MM.1S (cell line): ENCODE results near the gene NFYC.
A peak's percentile ranks its signal among the peaks of the same experiment; 100 is the strongest.

Source experiments
- DNase-seq: peaks from one replicate; pipeline ENCODE4 v3.0.0-alpha.2; 2015
- H2AFZ ChIP-seq: fragments of 300-600 bp; sonication (generic); 2 replicates; pipeline ENCODE4 v1.6.0; 2016; ENCODE audit warnings: antibody characterized with exemption, low read length
- H3F3A ChIP-seq: fragments of 300-600 bp; sonication (generic); 2 replicates; pipeline ENCODE4 v1.6.1; 2016; ENCODE audit warnings: mild to moderate bottlenecking, antibody characterized with exemption, low read length, moderate library complexity, mixed read lengths; ENCODE audit not compliant: insufficient read depth
- H3K27ac ChIP-seq: fragments of 300-600 bp; sonication (generic); 2 replicates; pipeline ENCODE4 v1.5.1; 2016; ENCODE audit warnings: mild to moderate bottlenecking, low read length
- H3K27me3 ChIP-seq: fragments of 300-600 bp; sonication (generic); replicated peaks from 2 replicates; pipeline ENCODE4 v1.6.0; 2016; ENCODE audit warnings: low read length; ENCODE audit not compliant: insufficient read depth
- H3K36me3 ChIP-seq: fragments of 300-600 bp; sonication (generic); replicated peaks from 2 replicates; pipeline ENCODE4 v1.6.1; 2016; ENCODE audit warnings: mild to moderate bottlenecking, low read length, mixed read lengths; ENCODE audit not compliant: insufficient read depth
- H3K4me1 ChIP-seq: fragments of 300-600 bp; sonication (generic); 2 replicates; pipeline ENCODE4 v1.6.1; 2016; ENCODE audit warnings: low read length, mixed read lengths
- H3K4me2 ChIP-seq: fragments of 300-600 bp; sonication (generic); 2 replicates; pipeline ENCODE4 v1.6.0; 2016; ENCODE audit warnings: low read depth, low read length
- H3K4me3 ChIP-seq: fragments of 300-600 bp; sonication (generic); 2 replicates; pipeline ENCODE4 v1.5.1; 2016; ENCODE audit warnings: low read length, mixed read lengths
- H3K79me2 ChIP-seq: fragments of 300-600 bp; sonication (generic); 2 replicates; pipeline ENCODE4 v1.6.1; 2016; ENCODE audit warnings: mixed run types, low read length, mixed read lengths
- H3K9ac ChIP-seq: fragments of 300-600 bp; sonication (generic); 2 replicates; pipeline ENCODE4 v1.6.1; 2016; ENCODE audit warnings: low read length, mixed read lengths
- H3K9me2 ChIP-seq: fragments of 300-600 bp; sonication (generic); replicated peaks from 2 replicates; pipeline ENCODE4 v1.6.1; 2016; ENCODE audit warnings: mild to moderate bottlenecking, low read length, mixed read lengths; ENCODE audit not compliant: insufficient read depth
- H3K9me3 ChIP-seq: fragments of 300-600 bp; sonication (generic); replicated peaks from 2 replicates; pipeline ENCODE4 v1.6.1; 2016; ENCODE audit warnings: mild to moderate bottlenecking, low read length, mixed read lengths; ENCODE audit not compliant: insufficient read depth
- H4K20me1 ChIP-seq: fragments of 300-600 bp; sonication (generic); 2 replicates; pipeline ENCODE4 v1.6.1; 2016; ENCODE audit warnings: mild to moderate bottlenecking, low read length, moderate library complexity, mixed read lengths; ENCODE audit not compliant: insufficient read depth
- CTCF ChIP-seq: fragments of 300-600 bp; sonication (generic); IDR thresholded peaks from 2 replicates; pipeline ENCODE4 v1.5.1; 2016; ENCODE audit warnings: antibody characterized with exemption, low read length, mixed read lengths
- EZH2 ChIP-seq: fragments of 300-600 bp; sonication (generic); optimal IDR thresholded peaks from 2 replicates; pipeline ENCODE3; 2017; ENCODE audit warnings: low read depth, mild to moderate bottlenecking, antibody characterized with exemption, low read length, mixed read lengths
- EZH2phosphoT487 ChIP-seq: fragments of 300-600 bp; sonication (generic); IDR thresholded peaks from 2 replicates; pipeline ENCODE4 v1.6.1; 2018; ENCODE audit warnings: antibody characterized with exemption, low read length

The NFYC gene

GRCh38 chr1:40798366-40799281, 107.1 kb downstream of the NFYC start:
- Histone ChIP-seq H3F3A (peaks cover 17% of the 10 kb centered on the region; the same call in 1 of the 2 replicates), H4K20me1 (no peaks in the 10 kb centered on the region), H3K4me2 (no peak overlapping the region), H3K27me3 (no peaks in the 10 kb centered on the region), H2AFZ (no peak overlapping the region), H3K4me3 (no peak overlapping the region), H3K36me3 (no peaks in the 10 kb centered on the region), H3K9ac (no peak overlapping the region), H3K9me2 (no peaks in the 10 kb centered on the region), H3K27ac (no peak overlapping the region), H3K4me1 (peaks cover 11% of the 10 kb centered on the region), H3K79me2 (no peaks in the 10 kb centered on the region), H3K9me3 (no peaks in the 10 kb centered on the region)
- no peak for TF ChIP-seq EZH2
- no peak for TF ChIP-seq CTCF
- no peak for TF ChIP-seq EZH2phosphoT487
- DNase-seq: no peak

- Histone ChIP-seq H3F3A (peaks cover 17% of the 10 kb centered on the region; the same call in 1 of the 2 replicates), H2AFZ (no peak overlapping the region), H3K27ac (no peak overlapping the region), H3K9ac (no peak overlapping the region), H3K27me3 (no peaks in the 10 kb centered on the region), H3K9me3 (no peaks in the 10 kb centered on the region), H3K4me2 (no peak overlapping the region), H4K20me1 (no peaks in the 10 kb centered on the region), H3K4me3 (no peak overlapping the region), H3K4me1 (peaks cover 11% of the 10 kb centered on the region), H3K79me2 (no peaks in the 10 kb centered on the region), H3K36me3 (no peaks in the 10 kb centered on the region), H3K9me2 (no peaks in the 10 kb centered on the region)
- DNase-seq: no peak
- TF ChIP-seq EZH2phosphoT487 (no peak), CTCF (no peak), EZH2 (no peak)
Measured at GRCh38 chr1:40799351-40799867, 107.9 kb downstream of the NFYC start.

GRCh38 chr1:40801742-40802077, 110.2 kb downstream of the NFYC start:
- TF ChIP-seq CTCF (no peak), EZH2phosphoT487 (no peak), EZH2 (no peak)
- Histone ChIP-seq H3F3A (peaks cover 17% of the 10 kb centered on the region; the same call in 1 of the 2 replicates), H2AFZ (peak overlapping the region; percentile 72; the same call in 1 of the 2 replicates), H3K36me3 (no peaks in the 10 kb centered on the region), H3K4me2 (peak overlapping the region; percentile 95), H3K4me1 (peaks cover 11% of the 10 kb centered on the region), H3K27me3 (no peaks in the 10 kb centered on the region), H3K27ac (no peak overlapping the region), H4K20me1 (no peaks in the 10 kb centered on the region), H3K9ac (no peak overlapping the region), H3K4me3 (peak overlapping the region; percentile 51), H3K79me2 (no peaks in the 10 kb centered on the region), H3K9me2 (no peaks in the 10 kb centered on the region), H3K9me3 (no peaks in the 10 kb centered on the region)
- no peak for DNase-seq
